Smooth muscle cell (in vitro differentiated cells): Measurements from ENCODE around the gene ADCY5. TPM values are rescaled to one million over a fixed set of nuclear protein-coding genes. Genes with fewer than 3 reads are reported as not detected.

Source experiments
- DNase-seq: peaks from one replicate; lab custom pipeline; 2025; ENCODE audit not compliant: unreplicated experiment; lab: John Stamatoyannopoulos, UW
- H2AFZ ChIP-seq: fragments of 200-600 bp; sonication (generic); 2 replicates; pipeline ENCODE4 v1.6.0; 2016; ENCODE audit warnings: antibody characterized with exemption, low read depth, mild to moderate bottlenecking
- H3F3A ChIP-seq: fragments of 200-600 bp; sonication (generic); 2 replicates; pipeline ENCODE4 v1.6.0; 2017; ENCODE audit warnings: antibody characterized with exemption, low read depth
- H3K27ac ChIP-seq: fragments of 200-600 bp; sonication (generic); 2 replicates; pipeline ENCODE4 v1.5.1; 2016; ENCODE audit warnings: low read depth, mild to moderate bottlenecking
- H3K27me3 ChIP-seq: fragments of 200-600 bp; sonication (generic); 2 replicates; pipeline ENCODE4 v1.6.1; 2016; ENCODE audit warnings: low read depth, mild to moderate bottlenecking
- H3K36me3 ChIP-seq: fragments of 200-600 bp; sonication (generic); 2 replicates; pipeline ENCODE4 v1.5.1; 2016; ENCODE audit warnings: low read depth
- H3K4me1 ChIP-seq: fragments of 200-600 bp; sonication (generic); 2 replicates; pipeline ENCODE4 v1.5.1; 2016; ENCODE audit warnings: low read depth
- H3K4me2 ChIP-seq: fragments of 200-600 bp; sonication (generic); 2 replicates; pipeline ENCODE4 v1.6.0; 2016; ENCODE audit warnings: mild to moderate bottlenecking
- H3K4me3 ChIP-seq: fragments of 200-600 bp; sonication (generic); 2 replicates; pipeline ENCODE4 v1.5.1; 2016; ENCODE audit warnings: mild to moderate bottlenecking
- H3K79me2 ChIP-seq: fragments of 200-600 bp; sonication (generic); 2 replicates; pipeline ENCODE4 v1.6.0; 2016; ENCODE audit warnings: low read depth, mild to moderate bottlenecking
- H3K9ac ChIP-seq: fragments of 200-600 bp; sonication (generic); 2 replicates; pipeline ENCODE4 v1.6.0; 2016; ENCODE audit warnings: low read depth
- H3K9me3 ChIP-seq: fragments of 200-600 bp; sonication (generic); replicated peaks from 2 replicates; pipeline ENCODE4 v1.5.1; 2016; ENCODE audit warnings: low read depth
- H4K20me1 ChIP-seq: fragments of 200-600 bp; sonication (generic); 2 replicates; pipeline ENCODE4 v1.6.0; 2016; ENCODE audit warnings: low read depth
- CTCF ChIP-seq: fragments of 200-600 bp; sonication (generic); IDR thresholded peaks from 2 replicates; pipeline ENCODE4 v1.5.1; 2017; ENCODE audit warnings: borderline replicate concordance, mild to moderate bottlenecking, antibody characterized with exemption; ENCODE audit not compliant: insufficient read depth, poor library complexity, severe bottlenecking
- WGBS: methylation state at CpG from one replicate; pipeline ENCODE4 v1.1.7; 2016; ENCODE audit warnings: low lambda C conversion rate; 5-methylcytosine and 5-hydroxymethylcytosine counted together
- polyA plus RNA-seq: library from polyadenylated mRNA; unstranded; fragments of >200 nt; fragmentation: Nextera tagmentation; extraction: Ambion mirVana; gene quantifications from 2 replicates; pipeline ENCODE4 v1.2.1, GENCODE V29; 2016
- total RNA-seq: library from RNA; depleted of rRNA; stranded (reverse); fragments of >200 nt; gene quantifications from 2 replicates; pipeline ENCODE4 v1.2.3, GENCODE V29; 2014

Gene ADCY5
- total and polyA plus RNA-seq, 2 experiments from 2014 or later, result 0.50 to 0.58 TPM

DNA sequence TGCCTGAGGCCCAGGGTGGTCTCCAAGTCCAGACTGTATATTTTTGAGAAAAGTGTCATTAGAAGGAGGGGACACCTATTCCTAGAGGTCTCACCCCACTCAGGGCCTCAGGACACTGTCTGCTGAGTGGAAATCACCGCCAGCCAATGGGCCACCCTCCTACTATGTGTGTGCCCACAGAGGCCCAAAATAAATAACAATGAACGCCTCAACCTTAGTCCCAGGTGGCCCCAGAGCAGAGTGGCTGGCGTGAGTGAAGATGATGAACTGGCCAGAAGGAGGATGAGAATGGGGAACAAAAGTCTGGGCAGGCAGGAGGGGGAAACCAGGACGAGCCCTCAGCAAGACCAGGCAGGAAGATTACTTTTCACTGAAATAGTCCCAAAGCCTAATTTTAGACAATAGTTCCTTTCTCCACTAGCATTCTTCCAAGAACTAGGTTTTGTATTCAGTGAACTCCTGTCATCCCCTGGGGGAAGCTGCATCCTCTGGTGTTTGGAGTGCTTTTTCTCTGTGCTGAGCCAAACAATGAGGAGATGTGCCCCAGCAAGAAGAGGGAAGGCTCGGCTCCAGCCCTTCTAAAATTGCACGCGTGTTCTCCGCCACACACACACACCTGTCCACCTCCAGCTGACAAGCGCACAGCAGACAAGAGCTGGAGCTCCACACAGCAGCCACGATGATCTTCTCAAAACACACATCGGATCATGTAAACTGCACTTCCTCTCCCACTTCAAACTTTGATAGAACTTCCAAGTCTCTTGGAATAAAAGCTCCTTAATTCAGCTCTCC lies 72.2 kb downstream of the ADCY5 start:
- no peaks in the 10 kb centered on the region for H3K4me1 ChIP-seq
- no peak for DNase-seq
- H3K27ac ChIP-seq, result no peak overlapping the region
- H3K36me3 ChIP-seq, result no peaks in the 10 kb centered on the region
- no peaks in the 10 kb centered on the region for H3F3A ChIP-seq
- H3K79me2 ChIP-seq, result no peaks in the 10 kb centered on the region
- H3K27me3 ChIP-seq, result peaks cover 52% of the 10 kb centered on the region
- no peak for TF ChIP-seq CTCF
- H3K4me3 ChIP-seq, result no peak overlapping the region
- no peaks in the 10 kb centered on the region for H4K20me1 ChIP-seq
- no peak overlapping the region for H3K9ac ChIP-seq
- WGBS, result 92% methylated on average over 11 of the region's 11 CpGs
- H3K9me3 ChIP-seq, result no peaks in the 10 kb centered on the region
- H2AFZ ChIP-seq, result no peak overlapping the region
- H3K4me2 ChIP-seq, result no peak overlapping the region

DNA sequence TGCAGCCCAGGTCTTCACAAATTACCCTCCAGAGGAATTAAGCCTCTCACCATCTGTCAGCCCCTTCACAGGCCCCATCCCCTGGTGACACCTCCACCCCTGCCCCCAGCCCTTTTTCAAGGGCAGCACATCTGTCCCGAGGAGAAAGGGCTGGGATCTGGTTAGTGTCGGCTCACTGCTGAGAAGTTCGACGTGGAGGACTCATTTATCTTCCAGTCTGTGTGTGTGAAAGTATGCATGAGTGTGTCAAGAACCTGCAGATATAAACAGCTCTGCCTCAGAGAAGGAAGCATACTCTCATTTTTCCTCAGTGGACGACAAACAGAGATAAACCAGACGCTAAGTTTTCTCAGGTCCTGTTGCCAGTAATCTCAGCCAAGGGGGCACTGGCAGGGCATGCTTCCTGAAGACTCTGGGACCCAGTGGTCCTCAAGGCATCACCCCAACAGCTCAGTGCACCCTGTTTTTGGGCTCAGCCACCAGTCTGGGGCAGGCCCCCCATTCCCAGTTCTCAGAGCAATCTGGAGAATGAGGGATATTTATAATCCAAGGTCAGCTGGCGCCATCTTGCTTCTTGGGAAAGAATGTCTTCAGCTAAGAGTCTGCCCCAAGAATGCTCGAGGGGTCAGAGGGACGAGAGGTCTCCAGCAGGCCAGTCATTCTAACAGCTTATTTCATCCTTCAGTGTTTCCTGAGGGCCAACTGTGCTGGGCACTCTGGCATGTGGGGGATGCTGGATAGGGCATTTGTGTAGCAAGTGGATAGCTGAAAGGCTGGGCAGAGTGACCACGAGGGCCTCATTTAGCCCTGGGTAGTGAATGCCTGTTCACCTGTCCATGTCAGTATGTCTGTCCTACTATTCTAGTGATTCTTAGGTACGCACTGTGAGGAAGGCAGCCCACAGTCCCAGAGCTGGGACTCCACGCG lies 73.6 kb downstream of the ADCY5 start:
- Histone ChIP-seq H3F3A (no peaks in the 10 kb centered on the region), H4K20me1 (no peaks in the 10 kb centered on the region), H3K27me3 (peaks cover 62% of the 10 kb centered on the region), H2AFZ (no peak overlapping the region), H3K27ac (no peak overlapping the region), H3K9ac (no peak overlapping the region), H3K36me3 (no peaks in the 10 kb centered on the region), H3K4me3 (no peak overlapping the region), H3K9me3 (no peaks in the 10 kb centered on the region), H3K4me1 (no peaks in the 10 kb centered on the region), H3K79me2 (no peaks in the 10 kb centered on the region), H3K4me2 (no peak overlapping the region)
- no peak for DNase-seq
- no peak for TF ChIP-seq CTCF
- 54% methylated on average over 13 of the region's 13 CpGs for WGBS

DNA sequence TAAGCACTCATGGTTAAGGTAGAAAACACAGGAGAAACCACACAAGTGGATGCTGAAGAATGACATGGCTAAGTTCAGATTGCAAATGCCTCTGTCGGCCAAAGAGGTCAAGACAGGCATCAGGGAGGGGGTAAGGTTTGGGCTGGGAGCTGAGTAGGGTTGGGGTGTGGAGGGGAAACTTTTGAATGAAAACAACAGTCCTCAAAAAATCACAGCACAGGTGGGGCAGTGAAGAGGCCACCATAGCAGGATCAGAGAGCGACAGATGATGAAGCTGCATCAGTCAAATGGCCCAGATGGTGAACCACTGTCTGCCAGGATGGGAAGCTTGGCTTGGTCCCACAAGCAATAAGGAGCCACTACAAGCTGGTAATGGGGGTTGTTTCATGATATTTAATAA lies 74.9 kb downstream of the ADCY5 start:
- Histone ChIP-seq H3K79me2 (no peaks in the 10 kb centered on the region), H4K20me1 (no peaks in the 10 kb centered on the region), H3F3A (no peaks in the 10 kb centered on the region), H3K27me3 (peaks cover 57% of the 10 kb centered on the region), H3K27ac (no peak overlapping the region), H3K36me3 (no peaks in the 10 kb centered on the region), H3K4me3 (no peak overlapping the region), H3K9me3 (no peaks in the 10 kb centered on the region), H2AFZ (no peak overlapping the region), H3K9ac (no peak overlapping the region), H3K4me2 (no peak overlapping the region), H3K4me1 (no peaks in the 10 kb centered on the region)
- 82% methylated on average over 2 of the region's 2 CpGs for WGBS
- TF ChIP-seq CTCF, result no peak
- no peak for DNase-seq
